ENCODE results near the gene CTNND2.

CTNND2 gene

DNA sequence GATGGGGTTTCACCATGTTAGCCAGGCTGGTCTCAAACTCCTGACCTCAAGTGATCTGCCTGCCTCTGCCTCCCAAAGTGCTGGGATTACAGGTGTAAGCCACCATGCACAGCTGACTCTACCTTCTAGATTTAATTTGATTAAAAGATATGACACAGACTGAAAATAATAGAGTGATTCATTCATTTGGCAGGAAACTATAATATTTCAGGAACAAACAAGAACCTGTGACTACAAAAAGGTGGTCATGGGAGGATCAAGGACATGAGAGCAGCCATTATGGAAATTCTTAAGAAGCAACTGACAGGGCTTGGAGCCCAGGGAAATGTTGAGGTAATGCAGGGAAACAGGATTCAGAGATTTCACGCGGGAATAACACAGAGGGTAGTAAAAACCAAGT is 877.7 kb downstream of the CTNND2 start:
- CTCF ChIA-PET = no interaction called here
- TF ChIP-seq, protein P1, sequence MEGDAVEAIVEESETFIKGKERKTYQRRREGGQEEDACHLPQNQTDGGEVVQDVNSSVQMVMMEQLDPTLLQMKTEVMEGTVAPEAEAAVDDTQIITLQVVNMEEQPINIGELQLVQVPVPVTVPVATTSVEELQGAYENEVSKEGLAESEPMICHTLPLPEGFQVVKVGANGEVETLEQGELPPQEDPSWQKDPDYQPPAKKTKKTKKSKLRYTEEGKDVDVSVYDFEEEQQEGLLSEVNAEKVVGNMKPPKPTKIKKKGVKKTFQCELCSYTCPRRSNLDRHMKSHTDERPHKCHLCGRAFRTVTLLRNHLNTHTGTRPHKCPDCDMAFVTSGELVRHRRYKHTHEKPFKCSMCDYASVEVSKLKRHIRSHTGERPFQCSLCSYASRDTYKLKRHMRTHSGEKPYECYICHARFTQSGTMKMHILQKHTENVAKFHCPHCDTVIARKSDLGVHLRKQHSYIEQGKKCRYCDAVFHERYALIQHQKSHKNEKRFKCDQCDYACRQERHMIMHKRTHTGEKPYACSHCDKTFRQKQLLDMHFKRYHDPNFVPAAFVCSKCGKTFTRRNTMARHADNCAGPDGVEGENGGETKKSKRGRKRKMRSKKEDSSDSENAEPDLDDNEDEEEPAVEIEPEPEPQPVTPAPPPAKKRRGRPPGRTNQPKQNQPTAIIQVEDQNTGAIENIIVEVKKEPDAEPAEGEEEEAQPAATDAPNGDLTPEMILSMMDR (IDR thresholded peaks at IDR 0.05; ENCODE audit: insufficient read depth, low read length, missing control alignments) = no peak
- no peak for DNase-seq (ENCODE audit: low read depth, low spot score)
- POLR2A ChIA-PET = no interaction called here
- no peak overlapping the region for H3K4me3 ChIP-seq (ENCODE audit: low read depth, low read length)

DNA sequence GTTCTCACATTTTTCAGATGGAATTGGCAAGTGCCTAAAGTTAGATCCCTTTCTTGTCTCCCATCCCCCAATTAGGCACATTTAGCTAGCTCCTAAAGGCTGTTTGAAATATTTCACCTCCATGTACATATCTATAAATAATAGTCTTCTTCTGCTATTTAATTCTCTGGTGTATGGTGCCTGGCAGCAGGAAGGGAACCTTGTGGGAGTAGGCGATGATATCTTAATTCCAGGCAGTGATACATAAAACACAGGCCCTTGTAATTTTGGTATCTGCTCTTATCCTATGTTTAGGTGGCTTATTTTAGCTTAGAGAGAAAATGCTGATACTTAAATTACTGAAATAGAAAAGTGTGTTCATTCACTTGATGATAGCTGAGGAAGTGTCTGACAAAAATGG is 880.3 kb downstream of the CTNND2 start:
- POLR2A ChIA-PET = no interaction called here
- no peak overlapping the region for H3K4me3 ChIP-seq (ENCODE audit: low read depth, low read length)
- CTCF ChIA-PET = no interaction called here
- TF ChIP-seq, protein P1 (IDR thresholded peaks at IDR 0.05; ENCODE audit: insufficient read depth, low read length, missing control alignments) = no peak
- no peak for DNase-seq (ENCODE audit: low read depth, low spot score)

DNA sequence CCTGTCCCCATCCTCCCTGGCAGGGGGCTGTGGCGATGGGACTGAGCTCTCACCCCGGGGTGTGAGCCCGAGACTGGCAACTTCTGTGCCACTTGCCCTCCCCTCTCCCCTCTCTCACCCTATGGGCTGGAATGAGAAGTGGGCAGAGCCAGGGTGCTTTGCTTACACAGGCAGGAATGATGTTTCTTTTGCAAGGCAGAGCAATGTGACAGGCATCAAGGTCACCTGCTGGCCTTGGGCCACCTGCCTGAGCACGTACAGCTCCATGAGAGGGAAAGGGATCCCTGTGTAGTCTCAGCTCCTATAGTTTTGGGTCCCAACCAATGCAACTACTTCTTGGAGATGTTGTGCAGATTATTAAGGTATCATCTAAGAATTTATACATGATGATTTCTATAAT is 890.5 kb downstream of the CTNND2 start:
- POLR2A ChIA-PET = no interaction called here
- DNase-seq (ENCODE audit: low read depth, low spot score) = no peak
- CTCF ChIA-PET = no interaction called here
- H3K4me3 ChIP-seq (ENCODE audit: low read depth, low read length) = no peak overlapping the region
- TF ChIP-seq, protein P1 (IDR thresholded peaks at IDR 0.05; ENCODE audit: insufficient read depth, low read length, missing control alignments) = no peak

DNA sequence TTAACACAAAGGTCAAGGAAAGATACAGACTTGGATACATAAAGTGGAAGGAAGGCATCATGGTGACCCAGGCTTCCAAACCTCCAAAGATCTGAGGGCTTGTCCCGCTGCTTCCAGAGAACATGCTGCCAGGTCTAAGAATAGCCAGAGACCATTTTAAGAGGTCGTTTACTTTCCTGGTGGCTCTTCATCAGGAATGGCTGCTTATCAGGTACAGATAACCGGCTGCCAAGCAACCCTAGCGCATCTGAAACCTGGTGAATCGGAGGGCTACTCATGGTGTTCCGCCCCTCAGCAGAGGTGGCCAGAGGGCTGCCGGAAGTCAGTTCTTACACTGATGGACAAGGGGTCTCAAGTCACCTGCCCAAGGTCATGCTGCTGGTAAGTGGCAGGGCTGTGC is 892.0 kb downstream of the CTNND2 start:
- CTCF ChIA-PET = no interaction called here
- TF ChIP-seq, protein P1 (IDR thresholded peaks at IDR 0.05; ENCODE audit: insufficient read depth, low read length, missing control alignments) = no peak
- POLR2A ChIA-PET = no interaction called here
- no peak for DNase-seq (ENCODE audit: low read depth, low spot score)
- H3K4me3 ChIP-seq (ENCODE audit: low read depth, low read length) = no peak overlapping the region

DNA sequence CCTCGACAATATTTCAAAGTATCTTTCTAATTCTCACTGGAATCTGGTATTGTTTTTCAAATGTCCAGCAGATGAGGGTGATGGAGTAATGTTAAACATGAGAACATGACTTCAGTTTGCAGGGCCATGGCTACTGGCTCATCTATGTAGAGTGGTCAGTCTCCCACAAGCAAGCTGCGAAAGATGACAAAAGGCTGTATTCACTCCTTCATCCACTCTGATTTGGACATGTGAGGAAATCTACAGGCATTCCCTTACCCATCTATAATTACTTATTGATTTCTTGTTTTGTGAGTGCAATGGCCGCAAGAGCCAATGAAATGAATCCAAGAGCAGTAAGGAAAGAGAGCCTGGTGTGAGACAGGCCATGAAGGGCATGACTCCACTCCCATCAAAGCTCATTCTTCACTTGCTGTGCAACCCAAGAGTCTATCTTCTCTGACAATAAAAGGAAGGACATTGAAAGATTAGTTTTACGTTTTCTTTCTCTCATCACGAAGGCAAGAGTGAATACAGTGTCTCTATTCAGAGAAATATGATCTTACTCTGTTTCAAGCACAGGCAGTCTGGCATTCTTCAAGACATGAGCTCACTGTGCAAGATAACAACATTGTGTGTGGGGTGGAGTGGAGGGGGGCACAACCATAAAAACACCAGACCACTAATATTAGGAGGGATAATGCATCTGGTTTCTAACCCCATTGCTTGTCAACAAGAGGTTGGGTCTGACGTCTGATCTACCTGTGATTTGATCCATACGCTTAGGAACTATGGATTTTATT is 893.6 kb downstream of the CTNND2 start:
- ChIA-PET POLR2A (interaction anchor here (0.8 kb wide), 1 partner anchor 12 kb away, joined by 3 read pairs; no protein-coding TSS in a partner anchor), CTCF (no interaction called here)
- DNase-seq (ENCODE audit: low read depth, low spot score) = no peak
- H3K4me3 ChIP-seq (ENCODE audit: low read depth, low read length) = no peak overlapping the region
- TF ChIP-seq, protein P1 (IDR thresholded peaks at IDR 0.05; ENCODE audit: insufficient read depth, low read length, missing control alignments) = no peak

DNA sequence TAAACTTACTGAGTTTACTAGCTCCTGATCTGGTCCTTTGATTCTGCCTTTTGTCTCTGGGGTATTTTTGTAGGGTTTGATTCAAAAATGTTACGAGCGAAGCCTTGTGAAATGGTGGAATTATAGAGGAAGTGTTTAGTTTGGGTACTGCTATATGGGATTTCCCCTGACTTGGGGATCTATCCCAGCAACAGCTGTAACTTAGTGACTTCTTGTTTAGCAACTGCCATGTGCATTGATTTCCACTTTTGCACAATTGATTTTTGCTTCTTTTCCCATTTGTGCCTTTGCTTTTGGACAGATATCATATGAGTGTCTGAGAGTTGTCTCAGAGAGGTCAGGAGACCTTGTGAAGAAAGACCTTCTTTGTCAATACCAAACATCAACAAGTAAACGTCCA is 894.7 kb downstream of the CTNND2 start:
- CTCF ChIA-PET = no interaction called here
- no peak for DNase-seq (ENCODE audit: low read depth, low spot score)
- POLR2A ChIA-PET = interaction anchor here (0.8 kb wide), 1 partner anchor 11 kb away, joined by 3 read pairs; no protein-coding TSS in a partner anchor
- TF ChIP-seq, protein P1 (IDR thresholded peaks at IDR 0.05; ENCODE audit: insufficient read depth, low read length, missing control alignments) = no peak
- no peak overlapping the region for H3K4me3 ChIP-seq (ENCODE audit: low read depth, low read length)
